ENCODE measurements around the gene LIMCH1.

DNA sequence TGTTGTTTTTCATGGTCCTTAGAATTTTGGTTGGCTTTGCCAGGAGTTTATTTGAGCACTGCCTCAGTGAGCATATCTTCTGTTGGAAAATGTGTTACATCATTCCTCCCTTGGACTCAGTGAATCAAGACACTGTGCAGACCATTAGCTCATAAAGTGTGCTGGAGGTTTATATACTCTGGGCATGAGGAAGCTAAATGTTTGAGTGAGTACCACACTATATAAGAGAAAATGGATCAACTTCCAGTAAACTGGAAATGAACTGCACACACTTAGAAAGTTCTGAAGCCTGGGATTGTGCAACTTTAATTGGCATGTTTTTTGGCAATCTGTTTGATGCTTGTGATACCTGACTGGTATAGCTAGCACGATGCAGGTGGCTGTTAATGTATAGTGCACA, 75.9 kb downstream of the LIMCH1 start:
- no peak for TF ChIP-seq CTCF (IDR thresholded peaks at IDR 0.05; ENCODE audit: low read depth, low read length, poor library complexity, severe bottlenecking)
- no peak for TF ChIP-seq EZH2phosphoT487 (IDR thresholded peaks at IDR 0.05; ENCODE audit: borderline replicate concordance, low read length)

Measured in DOHH2 (cell line).